SU-DHL-6 (cell line): ENCODE data around the gene RPL13A.

ENCODE experiments used
- H2AFZ ChIP-seq: fragments of 200-600 bp; sonication (generic); 2 replicates; pipeline ENCODE4 v1.6.1; 2014; ENCODE audit warnings: low read depth, mild to moderate bottlenecking, moderate library complexity, mixed read lengths, antibody characterized with exemption, low read length; ENCODE audit not compliant: severe bottlenecking
- H3F3A ChIP-seq: fragments of 200-600 bp; shearing (Covaris generic); 2 replicates; pipeline ENCODE4 v1.6.0; 2016; ENCODE audit warnings: antibody characterized with exemption, mild to moderate bottlenecking; ENCODE audit not compliant: insufficient read depth
- H3K27ac ChIP-seq: fragments of 200-600 bp; sonication (generic); 2 replicates; pipeline ENCODE4 v1.5.1; 2016; ENCODE audit warnings: low read depth, mild to moderate bottlenecking, low read length, moderate library complexity, mixed read lengths
- H3K27me3 ChIP-seq: fragments of 200-600 bp; sonication (generic), shearing (Covaris generic); 2 replicates; pipeline ENCODE4 v1.6.0; 2014; ENCODE audit warnings: mild to moderate bottlenecking, low read length
- H3K36me3 ChIP-seq: fragments of 200-600 bp; sonication (generic); 2 replicates; pipeline ENCODE4 v1.6.1; 2014; ENCODE audit warnings: mild to moderate bottlenecking, low read length, mixed read lengths
- H3K4me2 ChIP-seq: fragments of 300-600, 200-600 bp; shearing (Covaris generic), sonication (generic); 2 replicates; pipeline ENCODE4 v1.6.0; 2014; ENCODE audit warnings: low read length, low read depth, mild to moderate bottlenecking; ENCODE audit not compliant: poor library complexity, severe bottlenecking
- H3K4me3 ChIP-seq: fragments of 200-600 bp; sonication (generic); 2 replicates; pipeline ENCODE4 v1.5.1; 2014; ENCODE audit warnings: antibody characterized with exemption, low read length, mild to moderate bottlenecking, mixed read lengths; ENCODE audit not compliant: insufficient read depth, poor library complexity, severe bottlenecking
- H3K79me2 ChIP-seq: fragments of 200-600 bp; sonication (generic); 2 replicates; pipeline ENCODE4 v1.6.1; 2014; ENCODE audit warnings: mild to moderate bottlenecking, low read length, moderate library complexity; ENCODE audit not compliant: insufficient read depth
- H3K9ac ChIP-seq: fragments of 200-600 bp; sonication (generic); 2 replicates; pipeline ENCODE4 v1.7.0; 2014; ENCODE audit warnings: mild to moderate bottlenecking, low read length
- H3K9me2 ChIP-seq: fragments of 200-600 bp; sonication (generic); replicated peaks from 2 replicates; pipeline ENCODE4 v1.6.1; 2014; ENCODE audit warnings: low read length; ENCODE audit not compliant: insufficient read depth
- H3K9me3 ChIP-seq: fragments of 200-600 bp; sonication (generic); 2 replicates; pipeline ENCODE4 v1.6.1; 2014; ENCODE audit warnings: low read length, mixed read lengths; ENCODE audit not compliant: insufficient read depth
- H4K20me1 ChIP-seq: fragments of 200-600 bp; sonication (generic); 2 replicates; pipeline ENCODE4 v1.6.1; 2014; ENCODE audit warnings: low read depth, mild to moderate bottlenecking, antibody characterized with exemption, low read length, moderate library complexity, mixed read lengths
- CTCF ChIP-seq: fragments of 200-600 bp; sonication (generic); IDR thresholded peaks from one replicate; pipeline ENCODE4 v1.5.1; 2017; ENCODE audit warnings: antibody characterized with exemption, mild to moderate bottlenecking, low read length, moderate library complexity; ENCODE audit not compliant: insufficient read depth, poor library complexity, severe bottlenecking
- EZH2phosphoT487 ChIP-seq: fragments of 200-600 bp; sonication (generic), shearing (Covaris generic); conservative IDR thresholded peaks from 2 replicates; pipeline ENCODE4 v1.6.1; 2018; ENCODE audit warnings: mild to moderate bottlenecking, antibody characterized with exemption, low read length, moderate library complexity, mixed read lengths

The RPL13A gene

GRCh38 chr19:49440439-49441209 is 46.8 kb upstream of the RPL13A start:
- no peak overlapping the region for H3K9ac ChIP-seq
- H3K79me2 ChIP-seq = no peaks in the 10 kb centered on the region
- no peak overlapping the region for H3K27ac ChIP-seq
- no peaks in the 10 kb centered on the region for H3K27me3 ChIP-seq
- no peak overlapping the region for H2AFZ ChIP-seq
- H3K4me2 ChIP-seq = no peak overlapping the region
- H3K36me3 ChIP-seq = no peaks in the 10 kb centered on the region
- no peak overlapping the region for H3K4me3 ChIP-seq
- TF ChIP-seq CTCF (no peak), EZH2phosphoT487 (no peak)
- no peaks in the 10 kb centered on the region for H3K9me3 ChIP-seq
- no peaks in the 10 kb centered on the region for H3K9me2 ChIP-seq
- H4K20me1 ChIP-seq = no peaks in the 10 kb centered on the region
- H3F3A ChIP-seq = 0 out of 2 replicates have a peak, but pooled peaks cover 5% of the 10 kb centered on the region

GRCh38 chr19:49441210-49441959 is 46.0 kb upstream of the RPL13A start, which contains the start of gene SLC17A7:
TSS of gene SLC17A7 (minus strand) at chr19:49441527. CDS start at chr19:49441379, 148 bp downstream.
- no peak within 1 kb of the TSS for H3K9ac ChIP-seq
- H3K4me3 ChIP-seq = no peak within 1 kb of the TSS
- no peak within 1 kb of the TSS for H3K27ac ChIP-seq
- H3K9me3 ChIP-seq = no peaks in the 10 kb centered on the region
- no peaks in the 10 kb centered on the region for H3K79me2 ChIP-seq
- 0 out of 2 replicates have a peak, but pooled peaks cover 5% of the 10 kb centered on the region for H3F3A ChIP-seq
- H4K20me1 ChIP-seq = no peaks in the 10 kb centered on the region
- H3K4me2 ChIP-seq = no peak within 1 kb of the TSS
- TF ChIP-seq EZH2phosphoT487 (no peak), CTCF (no peak)
- H3K27me3 ChIP-seq = no peaks in the 10 kb centered on the region
- no peaks in the 10 kb centered on the region for H3K36me3 ChIP-seq
- H3K9me2 ChIP-seq = no peaks in the 10 kb centered on the region
- no peak within 1 kb of the TSS for H2AFZ ChIP-seq

GRCh38 chr19:49441960-49442350 is 45.5 kb upstream of the RPL13A start:
- Histone ChIP-seq H3K9me3 (no peaks in the 10 kb centered on the region), H4K20me1 (no peaks in the 10 kb centered on the region), H3K36me3 (no peaks in the 10 kb centered on the region), H3K4me3 (no peak overlapping the region), H3K79me2 (no peaks in the 10 kb centered on the region), H3K4me2 (no peak overlapping the region), H3K27me3 (no peaks in the 10 kb centered on the region), H3F3A (0 out of 2 replicates have a peak, but pooled peaks cover 5% of the 10 kb centered on the region), H3K9me2 (no peaks in the 10 kb centered on the region), H2AFZ (no peak overlapping the region), H3K27ac (no peak overlapping the region), H3K9ac (no peak overlapping the region)
- no peak for TF ChIP-seq CTCF
- no peak for TF ChIP-seq EZH2phosphoT487
